GM20000 (cell line): ENCODE data around the gene C1orf94.
"Not testable (repeated sequence)": the region's sequence is repeated elsewhere in the genome, so short reads cannot be mapped to it uniquely, and the experiment has no call there.

Experiments used
- DNase-seq: peaks from one replicate; pipeline ENCODE4 v3.0.0; 2012; ENCODE audit warnings: low spot score
- CTCF ChIP-seq: IDR thresholded peaks from 2 replicates; pipeline ENCODE4 v1.5.1; 2012; ENCODE audit warnings: mild to moderate bottlenecking, control low read depth; ENCODE audit errors: extremely low read depth, missing control alignments

The C1orf94 gene

GRCh38 chr1:34165422-34165921, 11.2 kb upstream of the C1orf94 start:
- no peak for TF ChIP-seq CTCF
- no peak for DNase-seq

DNA sequence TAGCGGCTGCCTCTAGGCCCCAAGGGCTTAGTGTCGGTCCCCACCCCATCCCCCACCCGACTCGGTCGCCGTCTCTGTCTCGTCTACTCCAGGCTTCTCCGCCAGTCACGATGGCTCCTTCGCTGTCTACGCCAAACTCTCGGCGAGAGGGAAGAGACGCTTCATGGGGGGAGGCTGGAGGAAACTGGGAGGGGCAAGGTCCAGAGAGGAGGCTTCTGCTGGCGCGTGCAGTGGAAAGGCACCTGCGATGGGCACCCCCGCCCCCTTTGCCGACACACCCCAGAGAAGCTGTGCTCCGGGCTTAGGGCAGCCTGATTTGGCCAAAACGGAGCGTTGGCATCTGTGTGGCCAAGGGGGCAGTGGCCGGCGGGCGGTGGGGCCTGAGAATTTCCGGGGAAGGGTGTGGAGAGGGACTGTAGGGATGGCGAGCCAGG, 10.5 kb upstream of the C1orf94 start:
- TF ChIP-seq CTCF = no peak
- DNase-seq = no peak

DNA sequence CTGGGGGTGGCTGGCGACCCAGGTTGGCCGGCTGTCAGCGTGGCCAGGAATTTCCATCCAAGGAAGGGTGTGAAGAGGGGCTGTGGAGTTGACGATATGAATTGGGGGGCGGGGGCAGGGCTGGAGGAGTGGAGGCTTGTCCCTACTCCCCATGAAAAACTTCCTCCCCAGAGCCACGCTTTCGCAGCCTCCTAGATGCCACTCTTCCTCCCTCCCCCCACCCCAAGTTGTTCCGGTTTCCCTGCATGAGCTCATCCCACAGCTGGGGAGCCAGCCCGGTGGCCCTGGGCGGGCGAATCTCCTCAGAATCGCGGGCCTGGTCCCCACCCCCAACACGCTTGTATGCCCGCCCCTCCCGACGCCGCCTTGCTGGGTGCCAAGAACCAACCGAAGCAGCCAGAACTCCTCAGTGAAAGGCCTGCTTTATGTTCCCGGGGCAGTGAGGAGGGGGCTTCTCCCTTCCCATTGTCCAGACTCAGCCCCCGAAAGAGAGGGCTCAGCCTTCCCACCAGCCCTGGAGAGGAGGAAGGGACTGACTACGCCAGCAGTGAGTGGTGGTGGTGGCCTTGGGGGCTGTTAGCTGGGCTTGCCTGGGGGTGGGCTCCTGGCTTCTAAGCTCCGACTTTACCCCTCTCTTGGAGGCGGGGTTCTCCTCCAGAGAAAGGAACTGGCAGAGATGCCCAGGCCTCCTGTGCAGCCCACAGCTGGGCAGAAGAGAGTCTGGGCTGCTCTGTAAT, 9.9 kb upstream of the C1orf94 start:
- no peak for TF ChIP-seq CTCF

DNA sequence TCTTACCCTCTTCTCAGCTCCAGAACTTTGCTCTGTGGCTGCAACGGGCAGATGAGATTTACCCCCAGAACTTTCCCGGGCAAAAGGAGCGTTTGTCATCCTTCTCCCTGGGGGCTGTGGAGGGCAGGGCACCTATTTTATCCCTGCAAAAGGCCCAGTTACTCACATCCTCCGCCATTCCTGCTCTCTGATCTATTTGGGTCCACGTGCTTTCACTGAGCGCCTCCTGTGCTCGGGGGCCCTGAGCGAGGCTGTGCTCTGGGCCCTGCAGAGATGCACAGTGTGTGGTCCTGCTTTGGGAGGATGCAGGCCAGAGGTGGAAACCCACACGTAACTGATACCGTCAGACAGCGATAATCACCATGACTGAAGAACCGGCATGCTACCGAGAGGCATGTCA, 9.3 kb upstream of the C1orf94 start:
- no peak for DNase-seq
- no peak for TF ChIP-seq CTCF

More for the DNA sequence above, 9.9 kb upstream of the C1orf94 start:
- no peak for DNase-seq

GRCh38 chr1:34175744-34176143, 963 bp upstream of the C1orf94 start:
- DNase-seq = no peak
- TF ChIP-seq CTCF = no peak

DNA sequence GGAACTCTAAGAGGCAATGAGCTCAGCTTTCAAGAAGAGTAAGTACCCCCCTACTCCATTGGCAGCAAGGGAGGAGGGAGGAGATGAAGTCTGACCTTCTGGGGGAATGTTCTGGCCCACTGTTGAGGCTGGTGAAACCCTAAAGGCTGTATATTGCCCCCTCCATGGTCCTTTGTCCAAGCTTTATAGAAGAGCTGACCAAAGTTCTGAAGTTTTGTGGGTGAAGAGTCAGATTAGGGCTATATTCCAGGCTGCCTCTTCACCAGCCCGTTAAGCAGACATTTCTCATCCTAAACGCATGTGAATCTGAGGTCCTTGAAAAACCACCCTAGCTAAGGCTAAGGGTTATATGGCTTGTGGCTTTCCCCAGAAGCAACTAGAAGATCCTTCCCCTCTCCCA, 1.4 kb downstream of the C1orf94 start:
- no peak for TF ChIP-seq CTCF
- DNase-seq = no peak

DNA sequence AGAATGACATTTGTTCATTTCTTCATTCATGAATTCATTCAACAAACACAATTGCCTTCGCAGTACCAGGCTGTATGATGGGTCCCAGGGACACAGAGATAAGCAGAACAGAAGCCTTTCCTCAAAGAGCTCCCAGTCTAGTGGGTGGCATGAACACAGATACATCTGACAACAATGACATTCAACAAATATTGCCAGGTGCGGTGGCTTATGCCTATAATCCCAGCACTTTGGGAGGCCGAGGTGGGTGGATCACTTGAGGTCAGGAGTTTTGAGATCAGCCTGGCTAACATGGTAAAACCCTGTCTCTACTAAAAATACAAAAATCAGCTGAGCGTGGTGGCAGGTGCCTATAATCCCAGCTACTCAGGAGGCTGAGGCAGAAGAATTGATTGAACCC, 6.7 kb downstream of the C1orf94 start:
- not testable (repeated sequence) for DNase-seq

DNA sequence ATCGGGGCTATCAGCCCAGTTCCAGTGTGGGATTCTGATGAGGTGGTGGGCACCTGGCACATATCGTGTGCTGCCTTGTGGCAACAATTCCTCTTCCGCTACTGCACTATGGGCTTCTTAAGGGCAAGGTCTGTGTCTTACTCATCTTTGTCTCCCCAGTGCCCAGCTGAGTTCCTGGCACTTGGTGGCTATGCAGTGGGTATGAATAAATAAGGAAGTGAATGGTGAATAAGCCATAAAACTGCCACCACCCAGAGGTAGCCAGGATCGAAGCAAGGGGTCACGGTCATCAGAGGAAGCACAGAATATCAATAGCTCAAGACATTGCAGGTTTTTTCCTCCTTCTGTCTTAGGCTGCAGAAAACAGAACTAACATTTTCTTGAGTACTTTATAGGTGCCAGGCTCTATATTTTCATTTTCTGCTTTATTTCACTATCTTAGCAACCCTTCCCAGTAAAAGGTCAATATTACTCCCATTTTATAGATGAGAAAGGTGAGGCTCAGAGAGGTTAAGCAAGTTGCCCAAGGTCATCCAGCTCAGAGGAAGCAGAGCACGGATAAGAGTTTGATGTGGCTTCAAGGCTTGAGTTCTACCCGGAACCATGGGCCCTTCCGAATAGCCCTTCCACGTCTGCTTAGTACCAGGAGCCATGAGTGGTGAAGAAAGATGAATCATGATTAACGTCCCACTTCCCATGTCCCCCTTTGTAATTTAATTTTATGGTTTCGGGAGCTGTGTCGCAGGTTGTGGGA, 10.2 kb downstream of the C1orf94 start:
- DNase-seq = no peak
- TF ChIP-seq CTCF = no peak
